WTC11 (cell line): ENCODE measurements around the gene MYOM3. TPM values are rescaled to one million over a fixed set of nuclear protein-coding genes. Genes with fewer than 3 reads are reported as not detected.

Experiments
- ATAC-seq: fragments of 200-7000 bp; cut with Tn5 transposase; 2 replicates; pipeline ENCODE4 v1.10.0; 2021; ENCODE audit warnings: mild to moderate bottlenecking, moderate library complexity
- CTCF ChIA-PET: fragments of 300-600 bp; sonication (Branson Sonifier 250); formaldehyde crosslinking; loops from one replicate; lab custom pipeline; 2021; ENCODE audit warnings: antibody characterized with exemption; lab: Charles Lee
- POLR2A ChIA-PET: fragments of 350-600 bp; sonication (Branson Sonifier 250); formaldehyde crosslinking; loops from one replicate; lab custom pipeline; 2021; ENCODE audit warnings: antibody characterized with exemption; lab: Charles Lee
- DNase-seq: peaks from one replicate; pipeline ENCODE4 v3.0.0; 2021; ENCODE audit warnings: low spot score
- H3K27ac Mint-ChIP-seq: 2 replicates; pipeline ENCODE4 v1.8.0; 2021; ENCODE audit warnings: mixed read lengths
- H3K27me3 Mint-ChIP-seq: 2 replicates; pipeline ENCODE4 v1.8.0; 2021; ENCODE audit warnings: low read depth, mild to moderate bottlenecking, moderate library complexity, mixed read lengths
- H3K36me3 Mint-ChIP-seq: 2 replicates; pipeline ENCODE4 v1.8.0; 2021; ENCODE audit warnings: mixed read lengths
- H3K4me1 Mint-ChIP-seq: 2 replicates; pipeline ENCODE4 v1.8.0; 2022; ENCODE audit warnings: mixed read lengths
- H3K4me3 Mint-ChIP-seq: 2 replicates; pipeline ENCODE4 v1.8.0; 2021; ENCODE audit warnings: mild to moderate bottlenecking, moderate library complexity, mixed read lengths
- H3K9me3 Mint-ChIP-seq: 2 replicates; pipeline ENCODE4 v1.8.0; 2021; ENCODE audit warnings: mixed read lengths
- AR ChIP-seq: fragments of 250-450 bp; sonication (Bioruptor Pico); IDR thresholded peaks from 2 replicates; pipeline ENCODE4 v1.9.0; 2021; ENCODE audit warnings: mild to moderate bottlenecking
- E2F1 ChIP-seq: sonication (generic); formaldehyde crosslinking; IDR thresholded peaks from 2 replicates; pipeline ENCODE4 v1.8.0; 2022; ENCODE audit warnings: mild to moderate bottlenecking, missing genetic modification reagents
- E2F5 ChIP-seq: sonication (generic); formaldehyde crosslinking; IDR thresholded peaks from 2 replicates; pipeline ENCODE4 v1.8.1; 2022; ENCODE audit warnings: mild to moderate bottlenecking, moderate library complexity, missing genetic modification reagents
- EMX1 ChIP-seq: fragments of 250-450 bp; sonication (Bioruptor Pico); IDR thresholded peaks from 2 replicates; pipeline ENCODE4 v1.8.0; 2021; ENCODE audit warnings: mild to moderate bottlenecking
- ERG ChIP-seq: fragments of 250-450 bp; sonication (Bioruptor Pico); IDR thresholded peaks from 2 replicates; pipeline ENCODE4 v1.8.0; 2021; ENCODE audit warnings: mild to moderate bottlenecking
- ESRRA ChIP-seq: sonication (generic); formaldehyde crosslinking; IDR thresholded peaks from 2 replicates; pipeline ENCODE4 v1.8.1; 2022; ENCODE audit warnings: mild to moderate bottlenecking, missing genetic modification reagents, borderline replicate concordance
- FOXJ3 ChIP-seq: sonication (generic); formaldehyde crosslinking; IDR thresholded peaks from 2 replicates; pipeline ENCODE4 v1.9.0; 2021; ENCODE audit warnings: missing genetic modification reagents, mild to moderate bottlenecking, borderline replicate concordance
- GABPB1 ChIP-seq: sonication (generic); formaldehyde crosslinking; IDR thresholded peaks from 2 replicates; pipeline ENCODE4 v1.8.1; 2023; ENCODE audit warnings: mild to moderate bottlenecking, missing genetic modification reagents
- GTF2I ChIP-seq: fragments of 250-450 bp; sonication (Bioruptor Pico); conservative IDR thresholded peaks from 2 replicates; pipeline ENCODE4 v1.4.0; 2021; ENCODE audit warnings: mild to moderate bottlenecking
- OVOL2 ChIP-seq: fragments of 250-450 bp; sonication (Bioruptor Pico); IDR thresholded peaks from 2 replicates; pipeline ENCODE4 v1.9.0; 2021; ENCODE audit warnings: mild to moderate bottlenecking, borderline replicate concordance
- STAT6 ChIP-seq: sonication (generic); formaldehyde crosslinking; conservative IDR thresholded peaks from 2 replicates; pipeline ENCODE4 v1.8.1; 2023; ENCODE audit warnings: mild to moderate bottlenecking, low read depth, missing genetic modification reagents, moderate library complexity
- TEAD1 ChIP-seq: sonication (generic); formaldehyde crosslinking; IDR thresholded peaks from 2 replicates; pipeline ENCODE4 v1.8.0; 2022; ENCODE audit warnings: mild to moderate bottlenecking, missing genetic modification reagents
- TEAD4 ChIP-seq: sonication (generic); formaldehyde crosslinking; IDR thresholded peaks from 2 replicates; pipeline ENCODE4 v1.8.0; 2022; ENCODE audit warnings: mild to moderate bottlenecking, missing genetic modification reagents
- ZNF671 ChIP-seq: fragments of 250-450 bp; sonication (Bioruptor Pico); IDR thresholded peaks from 2 replicates; pipeline ENCODE4 v1.8.0; 2021; ENCODE audit warnings: mild to moderate bottlenecking
- ZSCAN18 ChIP-seq: fragments of 250-450 bp; sonication (Bioruptor Pico); IDR thresholded peaks from 2 replicates; pipeline ENCODE4 v2.1.2; 2022; ENCODE audit warnings: mild to moderate bottlenecking, moderate library complexity
- total RNA-seq: library from RNA; stranded (reverse); gene quantifications from 3 replicates; pipeline ENCODE4 v1.2.3, GENCODE V29; 2021

Gene MYOM3
- total RNA-seq, 1 experiment from 2014 or later, result 0.13 TPM

- H3K36me3 Mint-ChIP-seq, result no peaks in the 10 kb centered on the region
- H3K4me3 Mint-ChIP-seq, result no peak overlapping the region
- peaks cover 6% of the 10 kb centered on the region; the same call in 1 of the 2 replicates for H3K4me1 Mint-ChIP-seq
- CTCF ChIA-PET, result interaction anchor here (1.0 to 1.1 kb wide), 2 partner anchors 82 to 131 kb away, joined by 3 to 5 read pairs; no protein-coding TSS in a partner anchor
- no peak overlapping the region for H3K27ac Mint-ChIP-seq
- no peaks in the 10 kb centered on the region; the same call in 1 of the 2 replicates for H3K27me3 Mint-ChIP-seq
- TF ChIP-seq ESRRA, result no peak
- no peak for TF ChIP-seq ERG (CRISPR knock-in tag)
- no peak for TF ChIP-seq GABPB1 (CRISPR knock-in tag)
- TF ChIP-seq GTF2I (CRISPR knock-in tag), result no peak
- TF ChIP-seq FOXJ3 (CRISPR knock-in tag), result no peak
- TF ChIP-seq TEAD4 (CRISPR knock-in tag), result no peak
- no peak for TF ChIP-seq STAT6 (CRISPR knock-in tag)
- TF ChIP-seq E2F5 (CRISPR knock-in tag), result no peak
- no peak for TF ChIP-seq OVOL2 (CRISPR knock-in tag)
- TF ChIP-seq ZNF671 (CRISPR knock-in tag), result no peak
- no peak for TF ChIP-seq ZSCAN18 (CRISPR knock-in tag)
- no peak for TF ChIP-seq E2F1 (CRISPR knock-in tag)
- POLR2A ChIA-PET, result no interaction called here
- H3K9me3 Mint-ChIP-seq, result no peaks in the 10 kb centered on the region
- DNase-seq (no peak), ATAC-seq (no peak)
Measured at GRCh38 chr1:24067978-24068377, 44.0 kb downstream of the MYOM3 start.

GRCh38 chr1:24065304-24065703 lies 46.6 kb downstream of the MYOM3 start:
- H3K27me3 Mint-ChIP-seq, result no peaks in the 10 kb centered on the region; the same call in none of the 2 replicates
- peaks cover 11% of the 10 kb centered on the region for H3K9me3 Mint-ChIP-seq
- no peak for DNase-seq
- POLR2A ChIA-PET, result no interaction called here
- no peak for TF ChIP-seq TEAD1 (CRISPR knock-in tag)
- TF ChIP-seq EMX1 (CRISPR knock-in tag), result no peak
- H3K36me3 Mint-ChIP-seq, result peaks cover 8% of the 10 kb centered on the region; the same call in 1 of the 2 replicates
- no peaks in the 10 kb centered on the region for H3K4me1 Mint-ChIP-seq
- no peak for ATAC-seq
- no peak overlapping the region for H3K4me3 Mint-ChIP-seq
- CTCF ChIA-PET, result interaction anchor here (0.8 kb wide), 1 partner anchor 29 kb away, joined by 3 read pairs; no protein-coding TSS in a partner anchor
- H3K27ac Mint-ChIP-seq, result no peak overlapping the region

GRCh38 chr1:24062221-24062620 lies 49.7 kb downstream of the MYOM3 start:
- peaks cover 11% of the 10 kb centered on the region for H3K9me3 Mint-ChIP-seq
- H3K36me3 Mint-ChIP-seq, result peaks cover 8% of the 10 kb centered on the region; the same call in 1 of the 2 replicates
- no peaks in the 10 kb centered on the region; the same call in none of the 2 replicates for H3K27me3 Mint-ChIP-seq
- ChIA-PET CTCF (interaction anchor here (1.1 to 3.0 kb wide), 3 partner anchors 9 to 88 kb away, joined by 4 to 11 read pairs (median 6); no protein-coding TSS in a partner anchor), POLR2A (no interaction called here)
- H3K4me1 Mint-ChIP-seq, result no peaks in the 10 kb centered on the region
- ATAC-seq (no peak), DNase-seq (no peak)
- no peak overlapping the region for H3K4me3 Mint-ChIP-seq
- H3K27ac Mint-ChIP-seq, result no peak overlapping the region
- TF ChIP-seq FOXJ3 (CRISPR knock-in tag) (no peak), AR (no peak)
